CD4-positive, alpha-beta T cell treated with Interleukin-15 for 1 hour (primary cell): ENCODE results near the gene MROH7.

Source experiments
- DNase-seq: peaks from one replicate; pipeline ENCODE4 v3.0.0-alpha.2; 2020

Gene MROH7

GRCh38 chr1:54744696-54745095 lies 103.1 kb downstream of the MROH7 start:
- DNase-seq = no peak

- no peak for DNase-seq
These were observed 103.7 kb downstream of the MROH7 start for GRCh38 chr1:54745274-54745673.

- DNase-seq = no peak
These were observed 104.3 kb downstream of the MROH7 start for GRCh38 chr1:54745864-54746263.

- DNase-seq = no peak
These were observed 106.7 kb downstream of the MROH7 start for GRCh38 chr1:54748094-54748835.

- DNase-seq = no peak
These were observed 109.0 kb downstream of the MROH7 start for GRCh38 chr1:54750596-54750995.

- DNase-seq = no peak
These were observed 109.8 kb downstream of the MROH7 start for GRCh38 chr1:54751426-54751825.

GRCh38 chr1:54754045-54754444 lies 112.5 kb downstream of the MROH7 start:
- DNase-seq = no peak

- no peak for DNase-seq
These were observed 113.1 kb downstream of the MROH7 start for GRCh38 chr1:54754486-54755285.

- no peak for DNase-seq
These were observed 116.2 kb downstream of the MROH7 start for GRCh38 chr1:54757833-54758232.

GRCh38 chr1:54758678-54759348 lies 117.2 kb downstream of the MROH7 start:
- no peak for DNase-seq
